ENCODE measurements around the gene ROBO1. TPM values are rescaled to one million over a fixed set of nuclear protein-coding genes. Genes with fewer than 3 reads are reported as not detected.

ROBO1 gene
- total RNA-seq, 1 donor from 2014 or later = 182 TPM

DNA sequence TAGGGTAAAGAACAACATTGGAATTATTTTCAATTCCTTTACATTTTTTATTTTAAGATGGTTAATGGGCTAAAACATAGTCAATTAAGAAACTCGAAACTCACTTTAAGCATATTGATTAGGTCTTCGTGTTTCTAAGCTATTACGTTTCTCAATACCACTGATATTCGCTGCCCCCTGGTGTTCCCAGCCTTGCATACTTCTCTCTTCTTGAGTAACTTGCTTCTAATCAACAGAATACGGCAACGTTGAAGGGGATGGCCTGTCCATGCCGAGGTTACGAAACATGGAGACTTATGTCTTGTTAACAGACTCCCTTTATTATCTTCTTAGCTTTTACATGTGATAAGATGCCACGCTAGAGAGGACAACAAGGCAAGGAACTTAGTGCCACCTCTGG, 43.6 kb downstream of the ROBO1 start:
- DNase-seq (ENCODE audit: extremely low spot score, unreplicated experiment) = no peak
- no peak overlapping the region for H3K27ac Mint-ChIP-seq
- no peaks in the 10 kb centered on the region for H3K9me3 Mint-ChIP-seq
- no peaks in the 10 kb centered on the region for H3K36me3 Mint-ChIP-seq
- no peak overlapping the region for H3K4me3 Mint-ChIP-seq
- no peaks in the 10 kb centered on the region for H3K27me3 Mint-ChIP-seq
- H3K4me1 Mint-ChIP-seq (ENCODE audit: unreplicated experiment) = no peaks in the 10 kb centered on the region
- TF ChIP-seq, protein P1, sequence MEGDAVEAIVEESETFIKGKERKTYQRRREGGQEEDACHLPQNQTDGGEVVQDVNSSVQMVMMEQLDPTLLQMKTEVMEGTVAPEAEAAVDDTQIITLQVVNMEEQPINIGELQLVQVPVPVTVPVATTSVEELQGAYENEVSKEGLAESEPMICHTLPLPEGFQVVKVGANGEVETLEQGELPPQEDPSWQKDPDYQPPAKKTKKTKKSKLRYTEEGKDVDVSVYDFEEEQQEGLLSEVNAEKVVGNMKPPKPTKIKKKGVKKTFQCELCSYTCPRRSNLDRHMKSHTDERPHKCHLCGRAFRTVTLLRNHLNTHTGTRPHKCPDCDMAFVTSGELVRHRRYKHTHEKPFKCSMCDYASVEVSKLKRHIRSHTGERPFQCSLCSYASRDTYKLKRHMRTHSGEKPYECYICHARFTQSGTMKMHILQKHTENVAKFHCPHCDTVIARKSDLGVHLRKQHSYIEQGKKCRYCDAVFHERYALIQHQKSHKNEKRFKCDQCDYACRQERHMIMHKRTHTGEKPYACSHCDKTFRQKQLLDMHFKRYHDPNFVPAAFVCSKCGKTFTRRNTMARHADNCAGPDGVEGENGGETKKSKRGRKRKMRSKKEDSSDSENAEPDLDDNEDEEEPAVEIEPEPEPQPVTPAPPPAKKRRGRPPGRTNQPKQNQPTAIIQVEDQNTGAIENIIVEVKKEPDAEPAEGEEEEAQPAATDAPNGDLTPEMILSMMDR (conservative IDR thresholded peaks at IDR 0.05) = peak; percentile 50

DNA sequence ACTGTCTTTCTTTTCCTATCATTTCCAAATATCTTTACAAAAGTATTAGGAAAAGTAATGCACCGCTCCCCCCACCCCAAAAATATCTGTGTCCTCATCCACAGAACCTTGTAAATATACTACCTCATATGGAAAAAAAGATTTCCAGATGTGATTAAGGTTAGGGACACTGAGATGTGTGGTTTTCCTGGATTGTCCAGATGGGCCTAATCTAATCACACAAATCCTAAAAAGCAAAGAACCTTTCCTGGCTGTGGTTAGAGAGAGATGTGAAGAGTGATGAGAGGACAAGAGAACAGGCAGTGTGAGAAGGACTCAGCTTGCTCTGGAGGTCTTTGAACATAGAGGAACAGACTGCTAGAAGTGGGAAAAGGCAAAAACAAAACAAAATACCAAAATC, 77.7 kb downstream of the ROBO1 start:
- Mint-ChIP-seq H3K36me3 (no peaks in the 10 kb centered on the region), H3K27ac (no peak overlapping the region), H3K4me3 (no peak overlapping the region), H3K27me3 (peaks cover 4% of the 10 kb centered on the region), H3K9me3 (no peaks in the 10 kb centered on the region), H3K4me1 (ENCODE audit: unreplicated experiment) (no peaks in the 10 kb centered on the region)
- no peak for DNase-seq (ENCODE audit: extremely low spot score, unreplicated experiment)
- TF ChIP-seq, protein P1 (conservative IDR thresholded peaks at IDR 0.05) = no peak

DNA sequence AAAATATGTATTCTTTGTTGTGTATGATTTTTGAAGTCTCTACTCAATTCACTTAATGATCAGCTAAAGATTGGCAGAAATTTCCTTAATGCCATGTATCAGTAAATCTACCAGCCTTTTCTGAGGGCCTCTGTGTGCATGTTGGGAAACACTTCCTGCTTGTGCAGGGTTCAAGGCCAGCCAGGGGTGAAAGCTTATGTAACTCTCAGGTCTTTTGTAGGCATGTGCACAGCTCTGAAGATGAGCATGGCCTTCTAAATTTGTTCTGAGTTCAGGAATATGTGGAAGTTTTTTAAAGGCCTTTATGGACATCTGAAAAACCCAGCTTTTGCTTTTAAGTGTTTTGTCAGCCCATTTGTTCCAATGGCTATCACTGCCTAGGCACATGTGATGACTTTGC, 82.7 kb downstream of the ROBO1 start:
- Mint-ChIP-seq H3K27me3 (no peaks in the 10 kb centered on the region), H3K27ac (no peak overlapping the region), H3K36me3 (no peaks in the 10 kb centered on the region), H3K4me3 (no peak overlapping the region), H3K4me1 (ENCODE audit: unreplicated experiment) (no peaks in the 10 kb centered on the region), H3K9me3 (no peaks in the 10 kb centered on the region)
- TF ChIP-seq, protein P1 (conservative IDR thresholded peaks at IDR 0.05) = no peak
- no peak for DNase-seq (ENCODE audit: extremely low spot score, unreplicated experiment)

DNA sequence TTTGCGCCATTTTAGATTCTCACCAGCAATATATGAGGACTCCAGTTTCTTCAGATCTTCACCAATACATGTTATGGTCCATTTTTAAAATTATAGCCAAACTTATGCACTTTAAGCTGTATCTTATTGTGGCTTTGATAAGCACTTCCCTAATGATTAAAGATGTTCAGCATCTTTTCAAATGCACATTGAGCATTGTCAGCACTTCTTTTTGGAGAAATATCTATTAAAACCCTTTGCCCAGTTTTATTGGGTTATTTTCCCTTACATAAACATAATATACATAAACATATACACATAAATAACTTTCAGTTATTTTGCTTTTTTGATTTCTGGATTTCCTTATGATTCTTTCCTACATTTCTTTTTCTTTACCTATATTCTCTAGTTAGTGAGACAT, 83.8 kb downstream of the ROBO1 start:
- Mint-ChIP-seq H3K27ac (no peak overlapping the region), H3K4me3 (no peak overlapping the region), H3K36me3 (no peaks in the 10 kb centered on the region), H3K4me1 (ENCODE audit: unreplicated experiment) (no peaks in the 10 kb centered on the region), H3K27me3 (no peaks in the 10 kb centered on the region), H3K9me3 (no peaks in the 10 kb centered on the region)
- TF ChIP-seq, protein P1 (conservative IDR thresholded peaks at IDR 0.05) = no peak
- DNase-seq (ENCODE audit: extremely low spot score, unreplicated experiment) = no peak

DNA sequence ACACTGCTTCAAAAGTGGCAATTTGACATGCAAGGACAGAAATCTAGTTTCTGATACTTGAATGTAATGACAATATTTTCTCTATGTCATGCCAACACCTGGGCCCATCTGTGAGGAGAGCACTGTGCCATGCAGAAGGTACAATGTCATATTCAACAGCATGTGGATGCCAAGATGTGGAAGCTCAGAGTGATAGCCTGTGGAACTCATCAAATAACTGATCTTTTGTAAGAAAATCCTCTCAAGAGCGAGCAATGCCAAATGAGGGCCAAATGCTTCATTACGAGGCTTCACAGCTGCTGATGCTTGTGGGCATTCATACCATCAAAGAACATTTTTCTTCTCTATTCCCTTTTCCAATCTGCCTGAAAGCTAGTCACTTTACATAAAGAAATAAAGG, 95.1 kb downstream of the ROBO1 start:
- Mint-ChIP-seq H3K27me3 (peaks cover 12% of the 10 kb centered on the region), H3K4me1 (ENCODE audit: unreplicated experiment) (no peaks in the 10 kb centered on the region), H3K36me3 (no peaks in the 10 kb centered on the region), H3K27ac (no peak overlapping the region), H3K4me3 (no peak overlapping the region), H3K9me3 (no peaks in the 10 kb centered on the region)
- TF ChIP-seq, protein P1 (conservative IDR thresholded peaks at IDR 0.05) = no peak
- DNase-seq (ENCODE audit: extremely low spot score, unreplicated experiment) = no peak

DNA sequence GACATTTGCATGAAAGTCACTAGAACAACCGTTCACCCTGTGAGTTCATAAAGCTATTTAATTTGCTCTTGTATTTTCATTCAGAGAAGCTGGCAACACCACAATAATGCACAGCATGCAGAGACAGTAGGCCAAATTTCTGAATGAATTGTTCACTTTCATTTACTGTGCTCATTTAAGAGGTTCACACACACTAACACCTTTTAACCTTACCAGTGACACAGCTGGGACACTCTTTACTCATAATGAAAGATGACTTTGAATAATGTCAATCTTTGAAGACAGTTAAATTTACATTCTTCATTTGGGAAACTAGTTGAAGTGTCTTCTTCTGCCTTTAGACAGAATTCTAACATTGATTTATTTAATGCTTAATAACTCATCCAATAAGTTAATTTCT, 95.7 kb downstream of the ROBO1 start:
- H3K4me1 Mint-ChIP-seq (ENCODE audit: unreplicated experiment) = no peaks in the 10 kb centered on the region
- no peak for DNase-seq (ENCODE audit: extremely low spot score, unreplicated experiment)
- H3K4me3 Mint-ChIP-seq = no peak overlapping the region
- peaks cover 12% of the 10 kb centered on the region for H3K27me3 Mint-ChIP-seq
- no peak overlapping the region for H3K27ac Mint-ChIP-seq
- H3K36me3 Mint-ChIP-seq = no peaks in the 10 kb centered on the region
- H3K9me3 Mint-ChIP-seq = no peaks in the 10 kb centered on the region
- TF ChIP-seq, protein P1 (conservative IDR thresholded peaks at IDR 0.05) = no peak
